Calu3 (cell line): ENCODE measurements around the gene CLCN1. TPM values are rescaled to one million over a fixed set of nuclear protein-coding genes. Genes with fewer than 3 reads are reported as not detected.

ENCODE experiments used
- BruUV-seq: library from RNA; stranded (reverse); fragments of 400-500 nt; replicated peaks from 2 replicates; lab custom pipeline; 2021; lab: Mats Ljungman, UMichigan
- CTCF ChIA-PET: fragments of 300-600 bp; sonication (Branson Sonifier 250); formaldehyde crosslinking; loops from one replicate; lab custom pipeline; 2022; ENCODE audit warnings: antibody characterized with exemption; lab: Charles Lee
- DNase-seq: peaks from one replicate; pipeline ENCODE4 v3.0.0; 2022
- H3K27ac Mint-ChIP-seq: one replicate; pipeline ENCODE4 v1.8.0; 2022; ENCODE audit warnings: mixed read lengths; ENCODE audit not compliant: unreplicated experiment
- H3K27me3 Mint-ChIP-seq: one replicate; pipeline ENCODE4 v1.8.0; 2022; ENCODE audit warnings: mixed read lengths; ENCODE audit not compliant: unreplicated experiment
- H3K36me3 Mint-ChIP-seq: one replicate; pipeline ENCODE4 v1.8.0; 2022; ENCODE audit warnings: mild to moderate bottlenecking, moderate library complexity, mixed read lengths; ENCODE audit not compliant: insufficient read depth, unreplicated experiment
- H3K4me1 Mint-ChIP-seq: one replicate; pipeline ENCODE4 v1.8.0; 2022; ENCODE audit warnings: mild to moderate bottlenecking, low read depth, mixed read lengths; ENCODE audit not compliant: unreplicated experiment
- H3K4me3 Mint-ChIP-seq: one replicate; pipeline ENCODE4 v1.8.0; 2022; ENCODE audit warnings: mild to moderate bottlenecking, low read depth, moderate library complexity, mixed read lengths; ENCODE audit not compliant: unreplicated experiment
- H3K9me3 Mint-ChIP-seq: one replicate; pipeline ENCODE4 v1.8.0; 2022; ENCODE audit warnings: low read depth, mixed read lengths; ENCODE audit not compliant: unreplicated experiment
- CTCF ChIP-seq: fragments of 200-600 bp; IDR thresholded peaks from one replicate; pipeline ENCODE4 v1.8.0; 2022; ENCODE audit warnings: antibody characterized with exemption; ENCODE audit not compliant: unreplicated experiment
- intact Hi-C: fragments of 100-400 bp; cut with micrococcal nuclease; formaldehyde crosslinking; loops from one replicate; pipeline ENCODE4 v1.10.0; 2022; ENCODE audit not compliant: unreplicated experiment
- total RNA-seq: library from RNA; stranded (reverse); gene quantifications from 2 replicates; pipeline ENCODE4 v1.2.3, GENCODE V29; 2022

The CLCN1 gene
- total RNA-seq, 1 experiment from 2014 or later = 0.61 TPM

- DNase-seq = no peak
- Mint-ChIP-seq H3K36me3 (peaks cover 56% of the 10 kb centered on the region), H3K4me1 (peaks cover 43% of the 10 kb centered on the region), H3K27me3 (no peaks in the 10 kb centered on the region), H3K4me3 (peak overlapping the region; percentile 85), H3K9me3 (peaks cover 3% of the 10 kb centered on the region), H3K27ac (peak overlapping the region; percentile 64)
- TF ChIP-seq CTCF = no peak
- no TSS peak for BruUV-seq
- CTCF ChIA-PET = interaction anchor here (0.7 kb wide), 2 partner anchors 10 to 31 kb away, joined by 3 to 10 read pairs; no protein-coding TSS in a partner anchor
- intact Hi-C loops = no loop called here
These were observed 29.9 kb upstream of the CLCN1 start for GRCh38 chr7:143285806-143286521.

- intact Hi-C loops = no loop called here
- Mint-ChIP-seq H3K27me3 (no peaks in the 10 kb centered on the region), H3K36me3 (peaks cover 59% of the 10 kb centered on the region), H3K4me3 (no peak overlapping the region), H3K27ac (no peak overlapping the region), H3K9me3 (peaks cover 3% of the 10 kb centered on the region), H3K4me1 (peaks cover 43% of the 10 kb centered on the region)
- no TSS peak for BruUV-seq
- TF ChIP-seq CTCF = no peak
- no peak for DNase-seq
- CTCF ChIA-PET = interaction anchor here (0.7 kb wide), 1 partner anchor 32 kb away, joined by 10 read pairs; no protein-coding TSS in a partner anchor
These were observed 29.4 kb upstream of the CLCN1 start for GRCh38 chr7:143286522-143286890.

GRCh38 chr7:143287339-143287934, 28.5 kb upstream of the CLCN1 start:
- peaks cover 43% of the 10 kb centered on the region for H3K4me1 Mint-ChIP-seq
- no peaks in the 10 kb centered on the region for H3K27me3 Mint-ChIP-seq
- peak overlapping the region; percentile 89 for H3K4me3 Mint-ChIP-seq
- no TSS peak for BruUV-seq
- no peak for TF ChIP-seq CTCF
- H3K9me3 Mint-ChIP-seq = peaks cover 3% of the 10 kb centered on the region
- H3K36me3 Mint-ChIP-seq = peaks cover 68% of the 10 kb centered on the region
- DNase-seq = no peak
- H3K27ac Mint-ChIP-seq = peak overlapping the region; percentile 79
- CTCF ChIA-PET = interaction anchor here (0.5 to 1.2 kb wide), 5 partner anchors 8 to 504 kb away, joined by 3 to 7 read pairs (median 5); no protein-coding TSS in a partner anchor
- intact Hi-C loops = no loop called here

GRCh38 chr7:143287935-143288826, 27.7 kb upstream of the CLCN1 start, which contains the start of gene CASP2:
TSS of gene CASP2 (plus strand) at chr7:143288351. CDS start at chr7:143288456, 105 bp downstream.
- TF ChIP-seq CTCF = no peak
- peaks cover 3% of the 10 kb centered on the region for H3K9me3 Mint-ChIP-seq
- BruUV-seq = no TSS peak
- DNase-seq = peak; percentile 98
- CTCF ChIA-PET = interaction anchor here (0.5 to 1.2 kb wide), 7 partner anchors 9 to 505 kb away, joined by 3 to 7 read pairs (median 4); no protein-coding TSS in a partner anchor
- intact Hi-C loops = no loop called here
- peak within 1 kb of the TSS; percentile 79 for H3K27ac Mint-ChIP-seq
- H3K36me3 Mint-ChIP-seq = peaks cover 74% of the 10 kb centered on the region
- H3K4me1 Mint-ChIP-seq = peaks cover 41% of the 10 kb centered on the region
- H3K4me3 Mint-ChIP-seq = peak within 1 kb of the TSS; percentile 89
- no peaks in the 10 kb centered on the region for H3K27me3 Mint-ChIP-seq
